ENCODE measurements around the gene SUGCT. TPM values are rescaled to one million over a fixed set of nuclear protein-coding genes. Genes with fewer than 3 reads are reported as not detected.

The SUGCT gene
- total and polyA plus RNA-seq, 2 of the 8 experiments (the other 6 are each of a cell fraction or from before 2014, with no cell fraction given), result 2.8 to 5.4 TPM

DNA sequence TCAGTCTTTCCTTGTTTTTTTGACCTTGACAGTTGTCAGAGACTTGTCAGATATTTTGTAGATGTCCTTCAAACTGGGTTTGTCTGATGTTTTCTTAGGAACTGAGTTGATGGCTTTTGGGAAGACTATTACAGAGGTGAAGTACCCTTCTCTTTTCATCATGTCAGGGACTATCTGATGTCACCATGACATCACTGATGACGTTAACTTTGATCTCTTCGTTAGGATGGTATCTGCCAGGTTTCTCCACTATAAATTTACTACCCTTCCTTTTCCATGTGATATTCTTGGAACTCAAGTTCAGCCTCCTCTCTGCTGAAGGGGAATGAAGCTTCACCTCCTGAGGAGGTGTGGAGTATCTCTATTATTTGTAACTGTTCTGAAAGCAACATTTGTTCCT lies 78.5 kb downstream of the SUGCT start:
- FAIRE-seq (no peak), DNase-seq (ENCODE audit: low read depth in 1 of 2, low spot score in 2 of 2) (no peak)
- no peak overlapping the region for H3K4me2 ChIP-seq (ENCODE audit: insufficient read depth in 1 of 2, low read depth in 2 of 2, low read length in 2 of 2)
- no peak overlapping the region for H3K14ac ChIP-seq (ENCODE audit: insufficient read length)
- H2BK20ac ChIP-seq (ENCODE audit: low read length), result no peak overlapping the region
- H4K91ac ChIP-seq (replicated peaks; ENCODE audit: insufficient read length, low read length), result no peak overlapping the region
- no peaks in the 10 kb centered on the region for H3K36me3 ChIP-seq (ENCODE audit: control insufficient read depth in 2 of 4, insufficient read depth in 4 of 4, low read length in 3 of 4)
- H3K9ac ChIP-seq (replicated peaks in 1 of 4; ENCODE audit: extremely low read depth in 1 of 4, low read depth in 3 of 4, low read length in 3 of 4), result no peak overlapping the region
- H3K4ac ChIP-seq (replicated peaks; ENCODE audit: insufficient read length, low read depth, low read length), result no peak overlapping the region
- no peaks in the 10 kb centered on the region for H3K23me2 ChIP-seq (ENCODE audit: low read depth, low read length)
- no peak overlapping the region for H3K23ac ChIP-seq (ENCODE audit: insufficient read length)
- H3K79me1 ChIP-seq (ENCODE audit: low read depth, low read length), result no peaks in the 10 kb centered on the region
- H2BK120ac ChIP-seq (replicated peaks; ENCODE audit: low read depth, low read length), result no peak overlapping the region
- TF ChIP-seq CREB1 (IDR thresholded peaks at IDR 0.05) (peak; percentile 47; the same call in 1 of the 2 replicates), TCF12 (IDR thresholded peaks at IDR 0.05; ENCODE audit: low read depth, low read length) (no peak)
- no peak overlapping the region for H2AFZ ChIP-seq (ENCODE audit: low read length)
- H2BK12ac ChIP-seq (ENCODE audit: low read depth, low read length), result no peak overlapping the region
- H3K79me2 ChIP-seq (ENCODE audit: control insufficient read depth in 1 of 2, insufficient read depth in 2 of 2, low read length in 2 of 2), result no peaks in the 10 kb centered on the region
- CTCF ChIA-PET (ENCODE audit: partially characterized antibody), result no interaction called here
- H3K18ac ChIP-seq (ENCODE audit: extremely low read depth, low read length), result no peak overlapping the region
- no peaks in the 10 kb centered on the region for H3K4me1 ChIP-seq (replicated peaks in 1 of 4; ENCODE audit: control insufficient read depth in 3 of 4, insufficient read depth in 4 of 4, low read length in 3 of 4)
- H2AK5ac ChIP-seq (ENCODE audit: low read depth, low read length), result no peak overlapping the region
- no peaks in the 10 kb centered on the region for H3K9me3 ChIP-seq (ENCODE audit: insufficient read depth in 2 of 2, low read depth in 1 of 2, low read length in 1 of 2)
- 95% methylated on average over 2 of the region's 2 CpGs; no CpG with 5 or more reads in 1 of the 2 experiments for WGBS, 2 experiments (ENCODE audit: extremely low coverage in 1 of 2, insufficient coverage in 1 of 2, insufficient read length in 1 of 2, insufficient replicate concordance in 2 of 2, low coverage in 1 of 2, low lambda C conversion rate in 2 of 2, missing lambda C conversion rate in 1 of 2)
- no peak overlapping the region for H3K4me3 ChIP-seq (ENCODE audit: extremely low read depth in 1 of 4, insufficient read depth in 2 of 4, low read depth in 3 of 4, low read length in 4 of 4)
- no peaks in the 10 kb centered on the region for H4K20me1 ChIP-seq (replicated peaks in 1 of 2; ENCODE audit: control insufficient read depth in 1 of 2, insufficient read depth in 2 of 2, low read length in 2 of 2)
- H2BK15ac ChIP-seq (ENCODE audit: low read length), result no peak overlapping the region
- no peak overlapping the region for H4K5ac ChIP-seq (ENCODE audit: insufficient read length, low read depth, low read length)
- H3K27me3 ChIP-seq (replicated peaks in 1 of 4; ENCODE audit: control insufficient read depth in 3 of 4, extremely low read depth in 1 of 4, insufficient read depth in 3 of 4, low read length in 3 of 4), result no peaks in the 10 kb centered on the region
- H2BK5ac ChIP-seq (ENCODE audit: low read depth, low read length), result no peak overlapping the region
- POLR2A ChIA-PET (ENCODE audit: partially characterized antibody), result no interaction called here
- no peak overlapping the region for H3K27ac ChIP-seq (ENCODE audit: low read depth, low read length)
- H3K56ac ChIP-seq (replicated peaks; ENCODE audit: insufficient read length, low read depth, low read length), result no peak overlapping the region
- H4K8ac ChIP-seq (ENCODE audit: extremely low read depth, insufficient read depth, low read length), result no peak overlapping the region
